Left ventricle myocardium inferior (tissue), 1 donor: ENCODE measurements around the gene ARHGEF26. TPM values are rescaled to one million over a fixed set of nuclear protein-coding genes. Genes with fewer than 3 reads are reported as not detected.

Experiments
- DNase-seq: peaks from one replicate; pipeline ENCODE4 v3.0.0-alpha.2; 2020
- H3K27ac ChIP-seq: fragments of 200-600 bp; replicated peaks from 2 replicates; pipeline ENCODE4 v1.8.0; 2021
- H3K27me3 ChIP-seq: fragments of 200-600 bp; 2 replicates; pipeline ENCODE4 v1.8.0; 2021; ENCODE audit warnings: low read depth
- H3K36me3 ChIP-seq: fragments of 200-600 bp; 2 replicates; pipeline ENCODE4 v1.8.0; 2021
- H3K4me1 ChIP-seq: fragments of 200-600 bp; 2 replicates; pipeline ENCODE4 v1.8.0; 2021
- H3K4me3 ChIP-seq: fragments of 200-600 bp; 2 replicates; pipeline ENCODE4 v1.8.0; 2021; ENCODE audit warnings: mild to moderate bottlenecking, moderate library complexity
- H3K9me3 ChIP-seq: fragments of 200-600 bp; replicated peaks from 2 replicates; pipeline ENCODE4 v1.8.0; 2021
- CTCF ChIP-seq: fragments of 200-600 bp; IDR thresholded peaks from 2 replicates; pipeline ENCODE4 v1.8.0; 2021; ENCODE audit warnings: antibody characterized with exemption, mild to moderate bottlenecking, borderline replicate concordance
- intact Hi-C: fragments of 100-400 bp; cut with micrococcal nuclease; formaldehyde crosslinking; loops from one replicate; pipeline ENCODE4 v1.11.0; 2022
- total RNA-seq: library from RNA; stranded (reverse); fragmentation: NEBNext Ultra II Directional; extraction: Animal tissue kit (Norgen Biotek cat#: 25700); gene quantifications from one replicate; pipeline ENCODE4 v1.2.1, GENCODE V29; 2021
- donor health status: DM: no; HTN: yes; CAD: no; lungs with severe emphysema.

ARHGEF26 gene
- total RNA-seq, 1 donor from 2014 or later, result 1.2 TPM

DNA sequence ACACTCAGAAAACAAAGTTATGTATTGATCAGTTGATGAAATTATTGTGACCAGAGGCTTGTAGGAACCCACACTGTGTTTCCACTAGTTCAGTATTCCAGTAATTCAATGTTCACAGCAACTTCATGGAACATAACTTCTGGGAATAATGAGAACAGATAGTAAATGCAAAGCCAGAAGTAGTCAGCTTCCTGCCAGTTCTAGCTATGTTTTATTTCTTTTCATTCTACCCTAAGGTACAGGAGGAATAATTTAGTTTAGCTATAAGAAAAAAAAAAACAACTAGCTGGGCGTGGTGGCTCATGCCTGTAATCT is 48.6 kb downstream of the ARHGEF26 start:
- H3K27ac ChIP-seq, result no peak overlapping the region

DNA sequence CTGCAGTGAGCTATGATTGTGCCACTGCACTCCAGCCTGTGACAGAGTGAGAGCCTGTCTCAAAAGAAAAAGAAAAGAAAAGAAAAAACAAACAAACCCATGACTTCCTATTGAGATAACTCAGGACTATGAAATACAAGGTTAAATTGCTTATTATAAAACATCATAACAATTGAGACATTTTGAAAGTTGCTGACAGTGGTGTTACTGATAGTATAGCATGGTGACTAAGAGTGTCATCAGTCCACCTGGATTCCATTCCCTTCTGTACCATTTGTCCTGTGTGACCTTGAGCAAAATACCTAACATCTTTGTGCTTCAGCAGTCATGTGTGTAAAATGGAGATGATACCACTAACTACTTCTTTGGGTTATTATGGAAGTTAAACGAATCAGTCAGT is 49.1 kb downstream of the ARHGEF26 start:
- H3K36me3 ChIP-seq, result no peaks in the 10 kb centered on the region
- H3K27me3 ChIP-seq, result no peaks in the 10 kb centered on the region
- no peak for DNase-seq
- no peak overlapping the region for H3K4me3 ChIP-seq
- H3K27ac ChIP-seq, result no peak overlapping the region
- H3K4me1 ChIP-seq, result no peaks in the 10 kb centered on the region
- intact Hi-C loops, result no loop called here
- H3K9me3 ChIP-seq, result no peaks in the 10 kb centered on the region
- no peak for TF ChIP-seq CTCF

More for the DNA sequence above, 48.6 kb downstream of the ARHGEF26 start:
- DNase-seq, result no peak
- intact Hi-C loops, result no loop called here
- TF ChIP-seq CTCF, result no peak
- Histone ChIP-seq H3K4me1 (no peaks in the 10 kb centered on the region), H3K27me3 (no peaks in the 10 kb centered on the region), H3K9me3 (no peaks in the 10 kb centered on the region), H3K36me3 (no peaks in the 10 kb centered on the region), H3K4me3 (no peak overlapping the region)

GRCh38 chr3:154175041-154175440 is 53.9 kb downstream of the ARHGEF26 start:
- DNase-seq, result no peak
- no peak for TF ChIP-seq CTCF
- H3K4me3 ChIP-seq, result no peak overlapping the region
- no peaks in the 10 kb centered on the region for H3K27me3 ChIP-seq
- H3K36me3 ChIP-seq, result no peaks in the 10 kb centered on the region
- intact Hi-C loops, result no loop called here
- no peak overlapping the region for H3K27ac ChIP-seq
- H3K9me3 ChIP-seq, result peaks cover 10% of the 10 kb centered on the region
- no peaks in the 10 kb centered on the region for H3K4me1 ChIP-seq

DNA sequence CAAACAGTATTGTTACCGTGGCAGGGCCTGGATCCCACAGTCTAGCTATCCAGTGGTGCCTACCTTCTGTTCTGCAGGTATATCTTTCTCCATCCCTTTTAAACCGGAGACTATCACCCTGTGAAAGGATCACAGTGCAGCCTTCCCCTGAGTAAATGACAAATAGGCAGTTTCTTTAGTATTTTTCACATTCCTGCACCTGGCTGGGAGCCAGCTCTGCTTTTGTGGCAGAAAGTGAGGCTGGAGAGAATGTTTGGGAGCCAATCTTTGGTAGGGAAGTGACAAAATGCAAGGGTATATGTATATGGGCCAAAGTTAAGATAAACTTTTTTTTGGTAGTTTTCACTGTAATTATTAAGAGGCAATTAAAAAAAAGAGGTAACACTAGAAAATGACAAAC is 54.8 kb downstream of the ARHGEF26 start:
- no peak for DNase-seq
- peaks cover 11% of the 10 kb centered on the region for H3K9me3 ChIP-seq
- H3K4me3 ChIP-seq, result no peak overlapping the region
- no peaks in the 10 kb centered on the region for H3K4me1 ChIP-seq
- no peaks in the 10 kb centered on the region for H3K36me3 ChIP-seq
- intact Hi-C loops, result no loop called here
- H3K27ac ChIP-seq, result no peak overlapping the region
- TF ChIP-seq CTCF, result no peak
- H3K27me3 ChIP-seq, result no peaks in the 10 kb centered on the region

DNA sequence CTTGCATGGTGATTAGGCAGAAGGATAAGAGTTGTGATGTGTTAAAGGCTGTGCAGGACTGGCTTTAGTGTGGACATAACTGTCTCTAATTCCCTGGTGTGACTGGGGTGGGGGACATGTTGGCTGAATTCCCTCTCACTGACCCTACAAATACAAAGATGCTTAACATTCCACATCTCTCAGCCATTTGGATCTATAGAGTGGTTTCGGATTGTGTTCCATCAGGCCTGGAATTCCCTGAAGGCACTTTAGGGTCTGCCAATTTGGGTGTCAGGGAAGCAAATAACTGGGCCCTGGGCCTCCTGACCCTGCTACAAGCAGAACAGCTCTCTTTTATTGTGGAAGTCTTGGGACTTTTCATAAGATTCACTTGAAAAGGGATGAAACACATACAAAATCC is 56.2 kb downstream of the ARHGEF26 start:
- no peak for TF ChIP-seq CTCF
- Histone ChIP-seq H3K4me1 (no peaks in the 10 kb centered on the region), H3K9me3 (peaks cover 11% of the 10 kb centered on the region), H3K36me3 (no peaks in the 10 kb centered on the region), H3K4me3 (no peak overlapping the region), H3K27me3 (no peaks in the 10 kb centered on the region), H3K27ac (no peak overlapping the region)
- no peak for DNase-seq
- intact Hi-C loops, result no loop called here

DNA sequence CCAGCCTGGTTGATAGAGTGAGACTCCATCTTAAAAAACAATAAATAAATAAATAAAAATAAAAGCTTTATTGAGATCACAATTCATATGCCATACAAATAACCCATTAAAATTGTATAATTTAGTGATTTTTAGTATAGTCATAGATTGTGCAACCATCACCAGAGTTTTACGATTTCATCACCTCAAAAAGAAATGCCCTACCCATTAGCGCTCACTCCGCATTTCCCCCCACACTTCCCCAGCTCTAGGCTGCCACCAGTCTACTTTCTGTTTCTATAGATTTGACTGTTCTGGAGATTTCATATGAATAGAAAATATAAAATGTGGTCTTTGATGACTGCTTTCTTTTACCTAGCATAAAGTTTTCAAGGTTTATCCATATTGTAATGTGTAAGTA is 57.0 kb downstream of the ARHGEF26 start:
- intact Hi-C loops, result no loop called here
- no peak for DNase-seq
- H3K9me3 ChIP-seq, result peaks cover 11% of the 10 kb centered on the region
- no peak for TF ChIP-seq CTCF
- H3K4me1 ChIP-seq, result no peaks in the 10 kb centered on the region
- H3K27ac ChIP-seq, result no peak overlapping the region
- no peak overlapping the region for H3K4me3 ChIP-seq
- no peaks in the 10 kb centered on the region for H3K36me3 ChIP-seq
- no peaks in the 10 kb centered on the region for H3K27me3 ChIP-seq
